ENCODE results near the gene MYO15A.

GRCh38 chr17:18191236-18191667, 82.7 kb downstream of the MYO15A start:
- no peak for TF ChIP-seq EZH2phosphoT487 (IDR thresholded peaks at IDR 0.05; ENCODE audit: borderline replicate concordance, low read length)
- TF ChIP-seq CTCF (conservative IDR thresholded peaks at IDR 0.05; ENCODE audit: low read depth, low read length): no peak
- TF ChIP-seq EZH2 (IDR thresholded peaks at IDR 0.05; ENCODE audit: low read length, unreplicated experiment): no peak

All from PC-3 (cell line).